ENCODE measurements around the gene VIPAS39. TPM values are rescaled to one million over a fixed set of nuclear protein-coding genes. Genes with fewer than 3 reads are reported as not detected.

VIPAS39 gene
- polyA plus RNA-seq, 1 donor (not counting 4 experiments of a cell fraction or from before 2014, with no cell fraction given) = 24.5 TPM

- DNase-seq (ENCODE audit: low read depth, low spot score) (no peak), FAIRE-seq (peak; percentile 23)
- H3K9me1 ChIP-seq (ENCODE audit: control insufficient read depth, extremely low read depth, insufficient read depth, low read length) = no peaks in the 10 kb centered on the region
- H3K4me2 ChIP-seq (ENCODE audit: control insufficient read depth, extremely low read depth, insufficient read depth, low read depth, low read length) = no peak overlapping the region
- peaks cover 0 to 1% of the 10 kb centered on the region in 2 experiments for H3K36me3 ChIP-seq (ENCODE audit: control insufficient read depth in 2 of 2, extremely low read depth in 1 of 2, insufficient read depth in 2 of 2, low read length in 2 of 2)
- H4K20me1 ChIP-seq (ENCODE audit: control insufficient read depth, extremely low read depth, insufficient read depth, low read length) = no peaks in the 10 kb centered on the region
- no peak overlapping the region for H3K9ac ChIP-seq (ENCODE audit: control insufficient read depth, extremely low read depth, insufficient read depth, low read length)
- no peaks in the 10 kb centered on the region for H3K79me2 ChIP-seq (ENCODE audit: control insufficient read depth, insufficient read depth, low read length)
- dilution Hi-C loops (cut with MboI; ENCODE audit: extremely low pct_ligation_motif_present, low sequenced_read_pairs) = no loop called here
- H3K27ac ChIP-seq (ENCODE audit: control insufficient read depth, insufficient read depth, low read length) = no peak overlapping the region
- no peak overlapping the region for H3K4me3 ChIP-seq (ENCODE audit: control insufficient read depth in 2 of 3, extremely low read depth in 1 of 3, insufficient read depth in 2 of 3, low read depth in 1 of 3, low read length in 3 of 3)
- TF ChIP-seq CTCF (optimal IDR thresholded peaks at IDR 0.05 in 1 of 3, IDR thresholded peaks at IDR 0.05 in 1 of 3, conservative IDR thresholded peaks at IDR 0.05 in 1 of 3; ENCODE audit: extremely low read depth in 1 of 3, insufficient read depth in 2 of 3, low read length in 3 of 3) (peak in 2 of 3 experiments; percentile 8 to 42), EZH2 (IDR thresholded peaks at IDR 0.05; ENCODE audit: low read length) (no peak)
- no peaks in the 10 kb centered on the region for H3K4me1 ChIP-seq (ENCODE audit: control insufficient read depth, extremely low read depth, insufficient read depth, low read length)
- H3K9me3 ChIP-seq (ENCODE audit: control insufficient read depth, low read depth, low read length) = no peaks in the 10 kb centered on the region
- no peaks in the 10 kb centered on the region for H3K27me3 ChIP-seq (ENCODE audit: control insufficient read depth, extremely low read depth, insufficient read depth, low read length)
- no peak overlapping the region for H2AFZ ChIP-seq (ENCODE audit: control insufficient read depth, low read length)
These were observed 48.3 kb downstream of the VIPAS39 start for GRCh38 chr14:77409131-77409533.

GRCh38 chr14:77407158-77407557 lies 50.2 kb downstream of the VIPAS39 start:
- no peak for DNase-seq (ENCODE audit: low read depth, low spot score)
- H2AFZ ChIP-seq (ENCODE audit: control insufficient read depth, low read length) = no peak overlapping the region
- no peak overlapping the region for H3K9ac ChIP-seq (ENCODE audit: control insufficient read depth, extremely low read depth, insufficient read depth, low read length)
- no peaks in the 10 kb centered on the region for H4K20me1 ChIP-seq (ENCODE audit: control insufficient read depth, extremely low read depth, insufficient read depth, low read length)
- H3K9me3 ChIP-seq (ENCODE audit: control insufficient read depth, low read depth, low read length) = no peaks in the 10 kb centered on the region
- peaks cover 0 to 1% of the 10 kb centered on the region in 2 experiments for H3K36me3 ChIP-seq (ENCODE audit: control insufficient read depth in 2 of 2, extremely low read depth in 1 of 2, insufficient read depth in 2 of 2, low read length in 2 of 2)
- H3K9me1 ChIP-seq (ENCODE audit: control insufficient read depth, extremely low read depth, insufficient read depth, low read length) = no peaks in the 10 kb centered on the region
- no peak overlapping the region for H3K4me2 ChIP-seq (ENCODE audit: control insufficient read depth, extremely low read depth, insufficient read depth, low read depth, low read length)
- dilution Hi-C loops (cut with MboI; ENCODE audit: extremely low pct_ligation_motif_present, low sequenced_read_pairs) = no loop called here
- TF ChIP-seq CTCF (optimal IDR thresholded peaks at IDR 0.05 in 1 of 3, IDR thresholded peaks at IDR 0.05 in 1 of 3, conservative IDR thresholded peaks at IDR 0.05 in 1 of 3; ENCODE audit: extremely low read depth in 1 of 3, insufficient read depth in 2 of 3, low read length in 3 of 3) = no peak
- TF ChIP-seq EZH2 (IDR thresholded peaks at IDR 0.05; ENCODE audit: low read length) = no peak
- H3K4me1 ChIP-seq (ENCODE audit: control insufficient read depth, extremely low read depth, insufficient read depth, low read length) = no peaks in the 10 kb centered on the region
- no peak overlapping the region for H3K4me3 ChIP-seq (ENCODE audit: control insufficient read depth in 2 of 3, extremely low read depth in 1 of 3, insufficient read depth in 2 of 3, low read depth in 1 of 3, low read length in 3 of 3)
- H3K27ac ChIP-seq (ENCODE audit: control insufficient read depth, insufficient read depth, low read length) = no peak overlapping the region
- no peaks in the 10 kb centered on the region for H3K79me2 ChIP-seq (ENCODE audit: control insufficient read depth, insufficient read depth, low read length)
- no peak for FAIRE-seq
- no peaks in the 10 kb centered on the region for H3K27me3 ChIP-seq (ENCODE audit: control insufficient read depth, extremely low read depth, insufficient read depth, low read length)

Data from keratinocyte (primary cell).